ENCODE results near the gene PLCL1.
"Not testable (repeated sequence)": the region's sequence is repeated elsewhere in the genome, so short reads cannot be mapped to it uniquely, and the experiment has no call there.

PLCL1 gene

GRCh38 chr2:198008230-198008629 lies 203.8 kb downstream of the PLCL1 start:
- no peak for DNase-seq

- no peak for DNase-seq
Measured at GRCh38 chr2:198012025-198012424, 207.6 kb downstream of the PLCL1 start.

GRCh38 chr2:198016243-198016642 lies 211.8 kb downstream of the PLCL1 start:
- DNase-seq, result no peak

- no peak for DNase-seq
Measured at GRCh38 chr2:198017068-198017467, 212.7 kb downstream of the PLCL1 start.

DNA sequence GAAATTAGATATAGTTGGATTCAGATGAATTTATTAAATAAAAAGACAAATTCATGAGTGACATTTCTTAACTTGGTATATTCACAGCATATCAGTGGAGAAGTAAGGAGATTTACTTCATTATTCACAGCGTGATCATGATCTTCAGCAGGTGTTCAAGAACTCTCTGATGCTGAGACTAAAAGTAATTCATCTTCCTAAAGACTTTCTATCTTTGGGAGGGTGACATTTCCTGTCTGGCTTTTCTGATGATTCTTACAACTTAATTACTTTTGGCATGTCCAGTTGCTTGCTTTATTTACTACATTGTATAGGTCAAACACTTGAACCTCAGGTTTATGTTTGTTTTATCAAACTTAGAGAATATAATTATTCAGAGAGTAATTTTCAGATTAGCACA lies 224.6 kb downstream of the PLCL1 start:
- DNase-seq, result no peak

DNA sequence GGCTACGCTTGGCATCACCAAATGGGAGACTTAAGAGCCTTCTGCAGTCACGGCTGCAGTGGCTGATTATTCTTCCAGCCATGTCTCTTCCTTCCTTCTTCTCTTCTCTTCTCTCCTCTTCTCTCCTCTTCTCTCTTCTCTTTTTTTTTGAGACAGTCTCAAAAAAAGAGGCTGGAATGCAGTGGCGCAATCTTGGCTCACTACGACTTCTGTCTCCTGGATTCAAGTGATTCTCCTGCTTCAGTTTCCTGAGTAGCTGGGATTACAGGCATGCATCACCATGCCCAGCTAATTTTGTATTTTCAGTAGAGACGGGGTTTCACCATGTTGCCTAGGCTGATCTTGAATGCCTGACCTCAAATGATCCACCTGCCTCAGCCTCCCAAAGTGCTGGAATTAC lies 225.2 kb downstream of the PLCL1 start:
- DNase-seq, result not testable (repeated sequence)

DNA sequence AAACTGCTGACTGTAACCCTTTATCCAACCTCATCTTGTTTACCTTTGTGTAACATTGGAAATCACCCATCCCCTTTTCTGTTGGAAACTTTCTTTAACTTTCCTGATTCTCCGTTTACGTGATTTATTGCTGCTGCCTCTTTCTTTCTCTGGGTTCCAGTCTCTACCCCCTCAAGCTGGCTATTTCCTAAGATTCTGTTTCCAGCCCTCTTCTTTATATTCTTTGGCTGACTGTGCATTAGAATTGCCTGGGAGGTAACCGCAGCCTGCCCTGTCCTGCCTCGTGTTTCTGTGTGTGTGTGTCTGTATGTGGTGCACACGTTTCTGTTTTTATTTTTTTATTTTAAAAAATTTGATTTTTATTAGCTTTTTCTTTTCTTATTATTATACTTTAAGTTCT lies 229.2 kb downstream of the PLCL1 start:
- no peak for DNase-seq

DNA sequence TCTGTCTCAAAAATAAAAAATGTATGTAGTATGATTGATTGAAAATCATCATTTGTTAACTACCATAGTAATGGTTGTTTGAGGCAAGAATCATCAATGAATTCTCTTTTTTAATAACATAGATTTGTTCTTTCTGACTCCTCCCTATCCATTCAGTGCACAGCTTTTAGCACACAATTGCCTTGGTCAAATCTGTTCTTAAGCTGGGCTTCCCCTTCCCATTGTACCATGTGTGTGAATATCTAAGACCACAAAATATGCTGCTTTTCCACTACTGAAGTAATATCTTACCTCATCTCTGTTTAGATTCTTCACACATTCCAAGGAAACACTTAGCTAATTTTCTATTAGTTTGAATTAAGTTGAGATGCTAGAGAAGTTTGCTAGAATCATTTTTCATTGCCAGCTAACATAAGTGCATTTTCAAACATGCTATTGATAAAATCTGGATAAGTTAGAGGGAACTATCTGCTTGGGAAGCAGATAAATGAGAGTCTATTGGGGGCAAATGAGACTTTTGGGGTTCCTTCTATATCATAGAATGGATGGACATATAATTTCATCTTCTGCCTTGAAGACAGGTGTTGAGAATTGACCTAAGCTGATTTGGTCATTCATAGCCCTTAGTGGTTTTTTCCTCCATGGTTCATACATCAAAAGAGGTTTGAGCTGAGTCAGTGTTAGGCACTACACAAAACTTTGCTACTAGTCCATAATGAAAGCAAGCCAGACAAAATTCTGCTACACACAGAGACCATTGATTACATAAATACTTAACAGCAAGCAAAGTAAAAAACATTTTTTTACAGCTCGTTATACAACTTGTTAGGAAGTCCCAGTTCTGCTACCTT lies 231.9 kb downstream of the PLCL1 start:
- no peak for DNase-seq

DNA sequence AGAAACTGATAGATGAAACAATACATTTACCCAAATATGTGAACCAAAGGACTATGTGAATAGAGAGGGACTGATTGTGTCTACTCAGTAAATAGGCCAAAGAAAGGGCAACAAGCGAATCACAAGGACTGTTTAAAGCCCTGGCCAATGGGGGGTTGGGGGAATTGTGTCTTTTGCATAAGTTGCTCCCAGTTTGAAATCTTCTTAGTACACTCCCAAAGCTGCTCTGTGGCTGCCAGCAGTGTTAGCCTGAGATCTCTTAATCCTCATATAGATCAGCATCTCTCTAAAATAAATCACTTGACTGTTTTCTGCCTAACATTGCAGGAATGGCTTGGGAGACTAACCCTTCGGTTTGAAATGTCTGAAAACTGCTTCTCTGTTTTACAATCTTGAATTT lies 236.4 kb downstream of the PLCL1 start:
- no peak for DNase-seq

DNA sequence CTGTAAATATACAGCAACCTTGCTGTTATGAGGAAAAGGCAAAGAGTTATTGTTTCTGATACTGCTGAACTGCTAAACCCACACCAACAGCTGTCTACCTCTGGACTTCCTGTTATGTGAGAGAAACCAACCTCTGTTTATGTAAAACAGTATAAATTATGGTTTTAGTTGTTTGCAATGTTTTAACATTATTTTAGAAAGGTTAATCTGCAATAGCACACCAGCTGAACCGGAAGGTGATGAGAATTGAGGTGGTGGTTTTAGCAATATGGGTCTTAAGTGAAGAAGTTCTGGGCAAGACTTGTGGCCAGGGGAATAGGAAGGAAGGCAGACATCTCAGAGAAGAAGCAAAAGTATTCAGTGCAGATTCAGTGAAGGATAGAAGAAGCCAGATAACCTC lies 237.8 kb downstream of the PLCL1 start:
- no peak for DNase-seq

- no peak for DNase-seq
Measured at GRCh38 chr2:198044777-198045176, 240.4 kb downstream of the PLCL1 start.

DNA sequence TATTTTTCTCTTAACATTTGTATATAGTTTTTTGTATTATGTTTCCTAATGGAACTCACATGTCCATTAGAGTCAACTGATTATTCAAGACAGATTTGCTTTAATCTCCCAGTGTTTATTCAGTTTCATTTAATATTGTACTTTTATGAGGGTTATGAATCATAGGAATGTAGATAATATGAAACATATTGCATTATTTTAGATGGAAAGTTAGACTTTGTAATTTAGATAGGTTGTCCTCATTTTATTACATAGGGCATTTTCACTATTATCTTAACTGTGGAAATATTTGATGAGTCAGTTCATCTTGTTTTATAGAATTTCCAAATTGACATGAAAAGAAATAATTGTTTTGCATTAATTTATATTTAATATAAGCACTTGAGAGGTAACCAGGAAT lies 240.8 kb downstream of the PLCL1 start:
- DNase-seq, result no peak

DNA sequence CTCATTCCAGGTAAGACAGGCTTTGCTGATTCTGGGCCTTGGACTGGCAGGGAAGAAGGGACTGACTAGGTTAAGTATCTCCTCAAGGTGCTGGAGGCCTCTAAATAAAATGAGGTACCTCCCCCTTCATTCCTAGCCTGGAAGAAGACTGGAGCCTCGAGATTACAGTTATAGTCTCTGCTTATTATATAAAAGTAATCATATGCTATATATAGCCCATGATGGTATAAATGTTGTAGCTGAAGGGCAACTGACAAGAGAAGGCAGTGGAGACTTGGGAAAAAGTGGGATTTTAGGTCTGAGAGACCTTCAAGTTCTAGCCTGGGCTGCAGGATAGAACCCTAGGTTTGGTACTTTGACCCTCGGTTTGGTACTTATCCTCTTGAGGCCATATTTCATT lies 248.3 kb downstream of the PLCL1 start:
- DNase-seq, result no peak

DNA sequence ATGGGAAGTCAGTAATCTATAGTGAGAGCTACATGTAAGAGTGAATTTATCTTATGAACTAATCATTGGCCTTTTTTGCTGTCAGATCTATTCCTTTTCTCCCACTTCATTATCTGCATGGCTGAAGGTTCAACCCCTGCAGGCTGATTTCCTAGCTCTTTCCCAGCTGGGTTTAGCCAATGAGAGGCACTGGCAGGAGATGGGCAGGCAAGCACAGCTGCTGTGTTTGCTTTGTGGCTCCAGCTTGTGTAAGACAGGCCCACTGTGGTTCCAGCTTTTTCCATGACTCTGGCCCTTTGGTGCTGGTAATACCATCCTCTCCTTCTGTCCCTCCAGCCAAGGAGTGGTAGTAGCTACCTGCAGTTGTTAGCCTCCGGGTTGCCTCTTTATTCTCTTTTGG lies 248.8 kb downstream of the PLCL1 start:
- DNase-seq, result no peak

GRCh38 chr2:198053776-198054175 lies 249.4 kb downstream of the PLCL1 start:
- DNase-seq, result no peak

DNA sequence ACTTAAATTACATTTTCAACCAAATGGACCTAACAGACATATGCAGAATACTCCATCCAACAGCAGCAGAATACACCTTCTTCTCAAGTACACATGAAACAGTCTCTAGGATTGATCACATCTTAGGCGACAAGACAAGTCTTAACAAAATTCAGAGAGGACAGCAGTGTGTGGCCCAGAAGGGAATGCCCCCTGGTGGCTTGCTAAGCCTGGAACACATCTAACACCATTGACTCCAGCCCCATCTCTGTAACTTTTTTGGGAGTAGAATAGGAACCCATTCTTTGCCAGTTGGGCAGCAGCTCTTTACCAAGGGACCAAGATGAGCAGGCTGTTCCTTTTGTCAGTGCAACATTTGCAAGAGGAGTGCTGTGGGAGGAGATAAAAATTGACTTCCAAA lies 249.9 kb downstream of the PLCL1 start:
- DNase-seq, result peak; percentile 47

- no peak for DNase-seq
Measured at GRCh38 chr2:198055716-198056115, 251.3 kb downstream of the PLCL1 start.

DNA sequence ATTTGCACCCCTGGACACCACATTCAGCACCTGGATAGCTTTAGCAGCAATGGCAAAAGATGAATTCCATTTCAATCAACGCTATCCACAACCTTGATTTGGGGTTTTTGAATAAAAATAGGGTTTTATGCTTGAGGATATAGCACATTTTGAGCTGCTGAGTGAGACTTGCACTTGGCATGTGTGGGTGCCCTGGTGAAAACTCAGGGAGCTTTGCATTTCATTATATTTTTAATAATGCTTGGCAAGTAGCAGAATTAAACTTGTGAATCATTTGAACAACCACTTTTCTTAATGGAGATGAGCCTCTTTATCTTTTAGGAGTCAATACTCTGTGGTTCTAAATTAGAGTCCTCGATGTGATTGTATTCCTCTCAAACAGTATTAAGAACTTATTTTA lies 252.4 kb downstream of the PLCL1 start:
- DNase-seq, result no peak

DNA sequence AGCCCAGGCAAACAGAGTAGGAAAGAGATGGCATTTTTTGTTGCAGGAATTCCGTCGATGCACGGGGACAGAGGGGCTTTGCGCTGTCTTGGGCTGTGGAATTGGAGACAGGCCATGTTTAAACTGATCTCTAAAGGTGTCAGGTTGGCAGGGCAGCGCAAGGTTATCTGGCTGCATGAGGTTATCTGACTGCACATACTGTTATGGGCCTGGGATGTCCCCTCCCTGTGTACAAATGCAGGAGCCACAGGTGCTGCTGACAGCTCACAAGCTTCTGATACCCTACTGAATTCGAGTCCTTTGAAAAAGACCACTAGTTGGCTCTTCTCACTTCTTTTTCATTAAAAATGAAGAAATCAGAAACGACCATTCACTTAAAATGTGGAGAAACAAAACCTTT lies 255.4 kb downstream of the PLCL1 start:
- no peak for DNase-seq

DNA sequence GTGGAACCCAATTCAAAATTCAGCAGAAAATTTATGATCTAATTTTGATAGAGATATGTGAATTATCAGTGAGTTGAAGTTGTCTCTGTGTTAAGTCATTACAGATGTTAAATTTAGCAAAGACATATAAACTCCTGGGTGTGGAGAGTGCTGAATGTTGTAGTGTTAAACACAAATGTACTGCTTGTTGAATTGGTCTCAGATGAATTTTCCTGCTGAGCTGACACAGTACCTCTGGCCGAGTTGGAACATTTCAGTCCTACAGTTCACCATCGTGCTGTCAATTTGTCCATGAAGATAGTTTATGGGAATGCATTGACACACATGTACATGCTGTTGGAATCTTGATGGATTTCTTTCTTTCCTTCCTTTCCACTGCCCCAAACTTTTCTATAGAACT lies 255.9 kb downstream of the PLCL1 start:
- no peak for DNase-seq

GRCh38 chr2:198062826-198063225 lies 258.4 kb downstream of the PLCL1 start:
- no peak for DNase-seq

DNA sequence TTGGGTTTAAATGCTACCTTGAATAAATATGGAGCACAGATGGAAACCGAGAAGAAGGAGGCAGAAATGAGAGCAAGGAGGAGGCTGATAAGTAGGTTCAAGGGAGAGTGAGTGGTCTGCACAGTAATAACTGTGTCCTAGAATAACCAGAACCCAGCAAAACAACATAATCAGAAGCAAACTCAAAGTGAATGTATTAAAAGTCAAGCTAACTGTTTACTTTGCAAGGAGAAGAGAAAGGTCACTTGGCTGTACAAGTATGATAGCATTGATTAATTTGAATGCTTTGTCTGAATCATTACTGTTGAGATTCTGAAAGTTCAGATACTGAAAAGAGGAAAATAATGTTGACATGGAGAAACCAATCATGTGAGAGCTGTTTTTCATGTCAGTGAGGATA lies 258.8 kb downstream of the PLCL1 start:
- DNase-seq, result no peak

DNA sequence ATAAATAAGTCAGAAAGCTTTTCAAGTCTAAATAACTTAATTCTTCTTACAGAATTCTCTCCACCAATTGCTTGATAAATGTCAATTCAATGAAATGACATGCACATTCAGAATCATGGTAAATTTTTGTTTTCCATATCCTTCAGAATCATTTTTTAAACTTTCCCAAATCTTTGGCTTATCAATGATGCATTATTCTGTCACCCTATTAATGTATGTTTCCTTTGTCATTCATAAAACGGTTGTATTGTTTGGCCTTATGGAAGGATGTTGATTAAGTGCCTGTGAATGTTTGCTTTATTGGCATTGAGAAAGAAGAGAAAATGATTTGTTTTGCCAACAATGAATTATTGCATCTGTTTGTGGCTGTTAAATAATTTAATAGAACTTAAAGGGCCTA lies 260.9 kb downstream of the PLCL1 start:
- no peak for DNase-seq

- no peak for DNase-seq
Measured at GRCh38 chr2:198066597-198066996, 262.2 kb downstream of the PLCL1 start.

GRCh38 chr2:198072655-198073054 lies 268.3 kb downstream of the PLCL1 start:
- DNase-seq, result no peak

Data from stimulated activated CD4-positive, alpha-beta T cell treated with anti-CD3 and anti-CD28 coated beads, Interleukin-1b, Interleukin-23, amount 100 ng/mL, for 48 hours (primary cell).